ENCODE data around the gene ZBED1.
"Not testable (repeated sequence)": the region's sequence is repeated elsewhere in the genome, so short reads cannot be mapped to it uniquely, and the experiment has no call there.

Gene ZBED1

DNA sequence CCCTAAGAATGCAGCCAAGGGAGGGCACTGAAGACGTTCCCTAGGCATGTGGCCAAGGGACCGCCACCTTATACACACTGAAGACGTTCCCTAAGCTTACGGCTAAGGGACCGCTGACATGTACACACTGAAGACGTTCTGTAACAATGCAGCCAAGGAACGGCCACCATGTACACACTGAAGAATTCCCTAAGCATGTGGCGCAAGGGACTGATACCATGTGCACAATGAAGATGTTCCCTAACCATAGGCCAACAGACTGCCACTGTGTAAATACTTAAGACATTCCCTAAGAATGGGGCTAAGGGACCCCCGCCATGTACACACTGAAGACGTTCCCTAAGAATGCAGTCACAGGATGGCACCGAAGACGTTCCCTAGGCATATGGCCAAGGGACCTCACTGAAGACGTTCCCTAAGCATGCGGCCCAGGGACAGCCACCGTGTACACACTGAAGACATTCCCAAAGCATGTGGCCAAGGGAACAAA lies 36.1 kb downstream of the ZBED1 start:
- no peak overlapping the region for H3K27ac ChIP-seq
- no peak for TF ChIP-seq CTCF (conservative IDR thresholded peaks at IDR 0.05)

DNA sequence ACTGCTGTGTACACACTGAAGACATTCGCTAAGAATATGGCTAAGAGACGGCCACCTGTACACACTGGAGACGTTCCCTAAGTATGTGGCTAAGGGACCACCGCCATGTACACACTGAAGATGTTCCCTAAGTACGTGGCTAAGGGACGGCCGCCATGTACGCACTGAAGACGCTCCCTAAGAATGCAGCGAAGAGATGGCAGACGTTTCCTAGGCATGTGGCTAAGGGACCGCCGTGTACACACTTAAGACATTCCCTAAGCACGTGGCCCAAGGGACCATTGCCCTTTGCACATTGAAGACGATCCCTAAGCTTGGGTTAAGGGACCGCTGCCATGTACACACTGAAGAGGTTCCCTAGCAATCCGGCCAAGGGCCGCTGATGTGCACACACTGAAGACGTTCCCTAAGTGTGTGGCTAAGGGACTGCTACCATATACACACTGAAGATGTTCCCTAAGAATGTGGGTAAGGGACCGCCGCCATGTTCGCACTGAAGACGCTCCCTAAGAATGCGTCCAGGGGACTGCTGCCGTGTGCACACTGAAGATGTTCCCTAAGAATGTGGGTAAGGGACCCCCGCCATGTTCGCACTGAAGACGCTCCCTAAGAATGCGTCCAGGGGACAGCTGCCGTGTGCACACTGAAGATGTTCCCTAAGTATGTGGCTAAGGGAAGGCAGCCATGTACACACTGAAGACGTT lies 36.7 kb downstream of the ZBED1 start:
- TF ChIP-seq CTCF (conservative IDR thresholded peaks at IDR 0.05), result no peak
- H3K27ac ChIP-seq, result no peak overlapping the region

GRCh38 chrX:2463481-2463880 lies 37.3 kb downstream of the ZBED1 start:
- H3K27ac ChIP-seq, result not testable (repeated sequence)

DNA sequence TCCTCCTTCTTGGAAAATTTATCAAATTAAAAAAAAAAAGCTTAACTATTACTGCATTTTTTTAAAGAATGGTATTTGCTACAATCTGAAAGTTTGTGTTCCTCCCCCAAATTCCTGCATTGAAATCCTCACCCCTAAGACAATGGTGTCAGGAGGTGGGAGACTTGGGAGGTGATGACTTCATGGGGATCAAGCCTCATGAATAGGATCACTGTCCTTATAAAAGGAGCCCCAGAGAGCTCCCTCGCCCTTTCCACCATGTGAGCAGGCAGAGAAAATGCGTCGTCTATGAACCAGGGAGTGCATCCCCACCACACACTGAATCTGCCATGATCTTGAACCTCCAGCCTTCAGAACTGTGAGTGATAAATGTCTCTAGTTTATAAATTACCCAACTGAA lies 38.0 kb downstream of the ZBED1 start:
- TF ChIP-seq CTCF (conservative IDR thresholded peaks at IDR 0.05), result no peak
- H3K27ac ChIP-seq, result no peak overlapping the region

GRCh38 chrX:2462074-2462473 lies 38.7 kb downstream of the ZBED1 start:
- H3K27ac ChIP-seq, result no peak overlapping the region
- TF ChIP-seq CTCF (conservative IDR thresholded peaks at IDR 0.05), result no peak

- H3K27ac ChIP-seq, result no peak overlapping the region
- no peak for TF ChIP-seq CTCF (conservative IDR thresholded peaks at IDR 0.05)
Observed at GRCh38 chrX:2461711-2462016, 39.1 kb downstream of the ZBED1 start.

DNA sequence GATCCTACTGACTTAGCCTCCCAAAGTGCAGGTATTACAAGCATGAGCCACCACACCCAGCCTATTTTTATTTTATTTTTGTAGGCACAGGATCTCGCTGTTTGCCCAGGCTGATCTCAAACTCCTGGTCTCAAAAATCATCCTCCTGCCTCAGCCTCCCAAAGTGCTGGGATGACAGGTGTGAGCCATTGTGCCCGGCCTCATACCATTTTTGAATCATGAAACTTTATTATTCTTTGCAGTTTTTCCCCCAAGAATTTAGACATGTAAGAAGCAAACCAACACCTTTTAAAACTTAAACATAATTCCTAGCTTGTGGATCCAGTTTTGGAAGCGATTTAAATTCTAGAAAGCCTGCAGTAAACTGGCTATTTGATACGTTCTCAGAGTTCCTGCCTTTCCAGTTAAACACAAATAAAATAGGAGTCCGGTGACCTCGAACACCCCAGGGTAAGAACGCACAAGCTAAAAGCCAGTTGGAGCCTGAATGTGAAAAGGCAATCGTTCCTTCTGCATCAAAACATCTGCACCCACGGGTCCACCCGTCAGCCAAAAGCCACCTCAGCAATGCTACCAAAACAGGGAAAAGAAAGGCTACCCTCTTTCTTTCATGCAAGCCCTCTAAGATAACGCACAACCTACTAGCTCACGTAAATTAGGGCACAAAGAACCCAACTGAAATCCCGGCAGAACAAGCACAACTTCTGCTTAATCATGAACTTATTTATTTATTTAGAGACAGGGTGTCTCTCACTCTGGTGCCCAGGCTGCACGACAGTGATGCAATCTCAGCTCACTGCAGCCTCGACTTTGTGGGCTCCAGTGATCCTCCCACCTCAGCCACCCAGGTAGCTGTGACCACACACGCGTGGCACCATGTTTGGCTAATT lies 39.7 kb downstream of the ZBED1 start:
- H3K27ac ChIP-seq, result not testable (repeated sequence)

GRCh38 chrX:2460048-2460447 lies 40.7 kb downstream of the ZBED1 start:
- H3K27ac ChIP-seq, result not testable (repeated sequence)

DNA sequence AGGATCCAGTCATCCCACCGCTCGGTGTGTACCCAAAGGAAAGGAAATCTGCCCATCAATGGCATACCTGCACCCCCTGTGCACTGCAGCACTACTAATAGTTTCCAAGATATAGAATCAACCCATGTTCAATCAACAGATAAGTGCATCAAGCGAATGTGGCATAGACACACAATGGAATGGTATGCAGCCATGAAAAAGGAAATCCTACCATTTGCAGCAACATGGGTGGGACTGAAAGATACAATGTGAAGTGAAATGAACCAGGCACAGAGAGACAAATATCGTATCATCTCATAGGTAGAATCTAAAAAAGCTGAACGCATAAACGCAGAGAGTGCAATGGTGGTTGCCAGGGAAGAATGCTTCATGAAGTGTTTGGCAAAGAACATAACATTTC lies 42.5 kb downstream of the ZBED1 start:
- no peak for TF ChIP-seq CTCF (conservative IDR thresholded peaks at IDR 0.05)
- no peak overlapping the region for H3K27ac ChIP-seq

Measured in VCaP (cell line).